MM.1S (cell line): Measurements from ENCODE around the gene GATAD2B.

ENCODE experiments used
- EZH2 ChIP-seq: fragments of 300-600 bp; sonication (generic); optimal IDR thresholded peaks from 2 replicates; pipeline ENCODE3; 2017; ENCODE audit warnings: low read depth, mild to moderate bottlenecking, antibody characterized with exemption, low read length, mixed read lengths
- TF ChIP-seq, protein P1 (sequence below): fragments of 300-600 bp; sonication (generic); IDR thresholded peaks from 2 replicates; pipeline ENCODE4 v1.5.1; 2016; ENCODE audit warnings: antibody characterized with exemption, low read length, mixed read lengths

DNA sequence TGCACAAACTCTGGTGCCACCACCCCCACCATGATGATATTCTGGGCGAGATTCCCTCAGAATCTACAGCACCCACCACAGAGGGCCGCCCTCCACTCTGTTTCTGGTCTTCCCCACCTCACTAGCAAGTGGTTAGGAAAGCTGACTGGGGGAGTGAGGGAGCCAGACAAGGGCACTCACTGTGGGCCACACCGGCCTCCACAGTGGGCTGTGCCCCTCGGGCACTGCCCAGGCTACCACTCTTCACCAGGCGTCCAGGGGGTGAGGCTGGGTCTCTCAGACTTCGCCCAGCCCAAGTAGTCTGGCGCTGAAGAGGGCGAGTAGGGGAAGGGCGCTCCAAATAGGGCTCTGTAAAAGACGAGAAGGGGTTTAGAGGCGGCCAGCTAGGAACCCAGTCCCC is 11.2 kb upstream of the GATAD2B start:
- TF ChIP-seq EZH2, result no peak
- TF ChIP-seq, protein P1, sequence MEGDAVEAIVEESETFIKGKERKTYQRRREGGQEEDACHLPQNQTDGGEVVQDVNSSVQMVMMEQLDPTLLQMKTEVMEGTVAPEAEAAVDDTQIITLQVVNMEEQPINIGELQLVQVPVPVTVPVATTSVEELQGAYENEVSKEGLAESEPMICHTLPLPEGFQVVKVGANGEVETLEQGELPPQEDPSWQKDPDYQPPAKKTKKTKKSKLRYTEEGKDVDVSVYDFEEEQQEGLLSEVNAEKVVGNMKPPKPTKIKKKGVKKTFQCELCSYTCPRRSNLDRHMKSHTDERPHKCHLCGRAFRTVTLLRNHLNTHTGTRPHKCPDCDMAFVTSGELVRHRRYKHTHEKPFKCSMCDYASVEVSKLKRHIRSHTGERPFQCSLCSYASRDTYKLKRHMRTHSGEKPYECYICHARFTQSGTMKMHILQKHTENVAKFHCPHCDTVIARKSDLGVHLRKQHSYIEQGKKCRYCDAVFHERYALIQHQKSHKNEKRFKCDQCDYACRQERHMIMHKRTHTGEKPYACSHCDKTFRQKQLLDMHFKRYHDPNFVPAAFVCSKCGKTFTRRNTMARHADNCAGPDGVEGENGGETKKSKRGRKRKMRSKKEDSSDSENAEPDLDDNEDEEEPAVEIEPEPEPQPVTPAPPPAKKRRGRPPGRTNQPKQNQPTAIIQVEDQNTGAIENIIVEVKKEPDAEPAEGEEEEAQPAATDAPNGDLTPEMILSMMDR, result no peak
